Measurements from ENCODE around the gene PRAC1. TPM values are rescaled to one million over a fixed set of nuclear protein-coding genes. Genes with fewer than 3 reads are reported as not detected.
A peak's percentile ranks its signal among the peaks of the same experiment; 100 is the strongest.

PRAC1 gene
- total and polyA plus RNA-seq, 2 experiments from 2014 or later, result not detected

GRCh38 chr17:48681609-48682008 lies 40.7 kb downstream of the PRAC1 start:
- Histone ChIP-seq H3K9me3 (ENCODE audit: low read depth) (no peaks in the 10 kb centered on the region), H3K36me3 (no peaks in the 10 kb centered on the region), H3K4me1 (ENCODE audit: low read depth) (no peaks in the 10 kb centered on the region), H3K27ac (no peak overlapping the region), H3K4me3 (no peak overlapping the region), H3K27me3 (peaks cover 90% of the 10 kb centered on the region)
- DNase-seq (ENCODE audit: low read depth in 1 of 2, low spot score in 1 of 2), result no peak
- no peak for TF ChIP-seq CTCF (IDR thresholded peaks at IDR 0.05; ENCODE audit: low read depth, low read length)

GRCh38 chr17:48679385-48680096 lies 42.8 kb downstream of the PRAC1 start:
- Histone ChIP-seq H3K4me1 (ENCODE audit: low read depth) (no peaks in the 10 kb centered on the region), H3K36me3 (no peaks in the 10 kb centered on the region), H3K4me3 (no peak overlapping the region), H3K27ac (no peak overlapping the region), H3K9me3 (ENCODE audit: low read depth) (no peaks in the 10 kb centered on the region), H3K27me3 (peaks cover 97% of the 10 kb centered on the region)
- TF ChIP-seq CTCF (IDR thresholded peaks at IDR 0.05; ENCODE audit: low read depth, low read length), result no peak
- DNase-seq (ENCODE audit: low read depth in 1 of 2, low spot score in 1 of 2), result peak in 1 of 2 donors; percentile 3

DNA sequence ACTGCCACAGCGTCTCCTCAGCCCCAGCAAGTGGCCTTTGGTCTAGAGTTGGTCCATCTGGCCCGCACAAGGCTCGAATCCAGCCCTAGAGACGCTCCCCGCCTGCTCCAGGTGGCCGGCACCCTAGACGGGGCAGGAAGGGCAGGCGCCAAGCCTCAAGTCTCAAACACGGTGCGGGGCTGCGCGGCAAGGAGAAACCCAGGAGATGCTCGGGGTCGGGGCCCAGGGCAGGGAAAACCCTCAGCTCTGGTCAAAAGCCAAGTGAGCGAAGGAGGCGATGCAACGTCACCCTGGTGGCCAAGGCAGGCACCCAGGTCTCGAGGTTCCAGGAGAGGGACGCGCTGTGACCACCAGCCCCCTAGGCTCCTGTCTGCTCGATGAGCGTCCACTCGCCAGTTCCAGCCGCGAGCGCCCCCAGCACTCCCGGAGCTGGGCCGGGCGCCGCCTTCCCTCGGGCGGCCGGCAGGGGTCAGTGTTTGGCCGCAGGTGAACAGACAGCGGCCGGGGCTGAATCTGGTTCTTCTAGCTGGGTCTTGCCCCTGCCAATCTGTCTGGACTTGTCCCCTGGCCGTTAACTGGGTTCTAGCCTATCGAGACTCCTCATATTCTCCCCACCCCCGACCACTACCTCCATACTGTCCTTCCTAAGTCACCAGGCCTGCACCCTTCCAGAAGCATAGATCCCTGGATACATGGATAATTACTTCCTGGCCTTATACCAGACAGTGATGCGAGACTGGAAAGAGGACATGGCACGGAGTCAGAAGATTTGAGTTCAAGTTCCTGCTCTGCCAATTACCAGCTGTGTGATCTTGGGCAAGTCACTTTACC lies 44.0 kb downstream of the PRAC1 start:
- peak; percentile 58 to 80 for DNase-seq (ENCODE audit: low read depth in 1 of 2, low spot score in 1 of 2)
- Histone ChIP-seq H3K4me3 (no peak overlapping the region), H3K27ac (no peak overlapping the region), H3K36me3 (no peaks in the 10 kb centered on the region), H3K9me3 (ENCODE audit: low read depth) (no peaks in the 10 kb centered on the region), H3K4me1 (ENCODE audit: low read depth) (no peaks in the 10 kb centered on the region), H3K27me3 (peaks cover 97% of the 10 kb centered on the region)
- peak; percentile 93 for TF ChIP-seq CTCF (IDR thresholded peaks at IDR 0.05; ENCODE audit: low read depth, low read length)

GRCh38 chr17:48676963-48677558 lies 45.3 kb downstream of the PRAC1 start:
- H3K4me1 ChIP-seq (ENCODE audit: low read depth), result no peaks in the 10 kb centered on the region
- no peak for TF ChIP-seq CTCF (IDR thresholded peaks at IDR 0.05; ENCODE audit: low read depth, low read length)
- no peak overlapping the region for H3K27ac ChIP-seq
- H3K27me3 ChIP-seq, result peaks cover 96% of the 10 kb centered on the region
- H3K36me3 ChIP-seq, result no peaks in the 10 kb centered on the region
- H3K9me3 ChIP-seq (ENCODE audit: low read depth), result no peaks in the 10 kb centered on the region
- no peak overlapping the region for H3K4me3 ChIP-seq
- DNase-seq (ENCODE audit: low read depth in 1 of 2, low spot score in 1 of 2), result no peak

GRCh38 chr17:48672340-48672739 lies 50.0 kb downstream of the PRAC1 start:
- no peak overlapping the region for H3K4me3 ChIP-seq
- no peak for TF ChIP-seq CTCF (IDR thresholded peaks at IDR 0.05; ENCODE audit: low read depth, low read length)
- no peaks in the 10 kb centered on the region for H3K4me1 ChIP-seq (ENCODE audit: low read depth)

More at GRCh38 chr17:48672340-48672739, 50.0 kb downstream of the PRAC1 start:
- H3K36me3 ChIP-seq, result no peaks in the 10 kb centered on the region
- no peak overlapping the region for H3K27ac ChIP-seq
- DNase-seq (ENCODE audit: low read depth in 1 of 2, low spot score in 1 of 2), result no peak
- H3K27me3 ChIP-seq, result peaks cover 86% of the 10 kb centered on the region
- no peaks in the 10 kb centered on the region for H3K9me3 ChIP-seq (ENCODE audit: low read depth)

Other genes with a start within 250 kb of the PRAC1 start
- gene HOXB1, start 191.5 kb downstream of the PRAC1 start, total RNA-seq, result 5.9 and 6.6 TPM in 2 replicates
- gene HOXB1, start 191.5 kb downstream of the PRAC1 start, polyA plus RNA-seq, result 9.1 and 12.4 TPM in 2 replicates
- 111 and 114 TPM in 2 replicates for gene HOXB2, start 177.4 kb downstream of the PRAC1 start, total RNA-seq
- 107 and 116 TPM in 2 replicates for gene HOXB2, start 177.4 kb downstream of the PRAC1 start, polyA plus RNA-seq
- 12.2 and 12.5 TPM in 2 replicates for gene HOXB4, start 144.2 kb downstream of the PRAC1 start, total RNA-seq
- 5.4 TPM in 2 replicates for gene HOXB4, start 144.2 kb downstream of the PRAC1 start, polyA plus RNA-seq
- 37.7 and 42.4 TPM in 2 replicates for gene HOXB3, start 132.3 kb downstream of the PRAC1 start, total RNA-seq
- 24.7 and 24.9 TPM in 2 replicates for gene HOXB3, start 132.3 kb downstream of the PRAC1 start, polyA plus RNA-seq
- 0.24 TPM in 1 of 2 replicates, not detected in the other for gene HOXB5, start 128.7 kb downstream of the PRAC1 start, total RNA-seq
- 0.46 and 1.9 TPM in 2 replicates for gene HOXB5, start 128.7 kb downstream of the PRAC1 start, polyA plus RNA-seq
- gene HOXB6, start 117.5 kb downstream of the PRAC1 start, total RNA-seq, result 0.12 TPM in 1 of 2 replicates, not detected in the other
- not detected in 2 replicates for gene HOXB6, start 117.5 kb downstream of the PRAC1 start, polyA plus RNA-seq
- not detected in 2 replicates for gene HOXB7, start 111.5 kb downstream of the PRAC1 start, total RNA-seq
- 0.81 TPM in 1 of 2 replicates, not detected in the other for gene HOXB7, start 111.5 kb downstream of the PRAC1 start, polyA plus RNA-seq
- gene HOXB8, start 107.2 kb downstream of the PRAC1 start, total RNA-seq, result not detected in 2 replicates
- gene HOXB8, start 107.2 kb downstream of the PRAC1 start, polyA plus RNA-seq, result not detected in 2 replicates
- not detected in 2 replicates for gene HOXB9, start 96.2 kb downstream of the PRAC1 start, total RNA-seq
- gene HOXB9, start 96.2 kb downstream of the PRAC1 start, polyA plus RNA-seq, result not detected in 2 replicates
- gene PRAC2, start 667 bp upstream of the PRAC1 start, total RNA-seq, result not detected in 2 replicates
- not detected in 2 replicates for gene PRAC2, start 667 bp upstream of the PRAC1 start, polyA plus RNA-seq
- not detected in 2 replicates for gene HOXB13, start 6.2 kb upstream of the PRAC1 start, total RNA-seq
- gene HOXB13, start 6.2 kb upstream of the PRAC1 start, polyA plus RNA-seq, result not detected in 2 replicates
- gene TTLL6, start 94.7 kb upstream of the PRAC1 start, total RNA-seq, result 0.03 TPM in 1 of 2 replicates, not detected in the other
- gene TTLL6, start 94.7 kb upstream of the PRAC1 start, polyA plus RNA-seq, result not detected in 2 replicates
- 23.8 and 35.3 TPM in 2 replicates for gene CALCOCO2, start 108.5 kb upstream of the PRAC1 start, total RNA-seq
- 38.6 and 56.4 TPM in 2 replicates for gene CALCOCO2, start 108.5 kb upstream of the PRAC1 start, polyA plus RNA-seq
- gene ATP5MC1, start 170.3 kb upstream of the PRAC1 start, total RNA-seq, result 160 and 303 TPM in 2 replicates
- gene ATP5MC1, start 170.3 kb upstream of the PRAC1 start, polyA plus RNA-seq, result 455 and 810 TPM in 2 replicates
- 52.7 and 54.1 TPM in 2 replicates for gene UBE2Z, start 185.9 kb upstream of the PRAC1 start, total RNA-seq
- gene UBE2Z, start 185.9 kb upstream of the PRAC1 start, polyA plus RNA-seq, result 61.7 and 64.2 TPM in 2 replicates
- gene SNF8, start 222.3 kb upstream of the PRAC1 start, total RNA-seq, result 114 and 187 TPM in 2 replicates
- gene SNF8, start 222.3 kb upstream of the PRAC1 start, polyA plus RNA-seq, result 132 and 315 TPM in 2 replicates
- not detected in 2 replicates for gene GIP, start 246.1 kb upstream of the PRAC1 start, total RNA-seq
- 0.66 TPM in 1 of 2 replicates, not detected in the other for gene GIP, start 246.1 kb upstream of the PRAC1 start, polyA plus RNA-seq

All from cardiac muscle cell (in vitro differentiated cells and primary cell).